IMR-90 (cell line): ENCODE measurements around the gene GREB1L. TPM values are rescaled to one million over a fixed set of nuclear protein-coding genes. Genes with fewer than 3 reads are reported as not detected.

Experiments used
- ATAC-seq: fragments of 200-7000 bp; cut with Tn5 transposase; 2 replicates; pipeline ENCODE4 v1.9.1; 2020; ENCODE audit warnings: low read depth, mild to moderate bottlenecking, moderate library complexity
- BruUV-seq: library from RNA; stranded (reverse); fragments of 400-500 nt; replicated peaks from 2 replicates; lab custom pipeline; 2021; lab: Mats Ljungman, UMichigan
- CTCF ChIA-PET: fragments of 300-600 bp; formaldehyde crosslinking; extraction: SDS; loops from one replicate; lab custom pipeline; 2021; ENCODE audit warnings: antibody characterized with exemption; lab: Yijun Ruan, JAX
- POLR2A ChIA-PET: fragments of 300-600 bp; sonication (Branson Sonifier 250); formaldehyde crosslinking; loops from one replicate; lab custom pipeline; 2022; ENCODE audit warnings: antibody characterized with exemption; ENCODE audit not compliant: unreplicated experiment; lab: Charles Lee
- DNase-seq: peaks from one replicate; pipeline ENCODE4 v3.0.0; 2013
- H2AFZ ChIP-seq: replicated peaks from 2 replicates; pipeline ENCODE3; 2013; ENCODE audit warnings: low read length, mild to moderate bottlenecking; ENCODE audit not compliant: poor library complexity
- H2AK5ac ChIP-seq: 2 replicates; pipeline ENCODE4 v1.6.1; 2013; ENCODE audit warnings: low read depth, low read length, inconsistent platforms
- H2AK9ac ChIP-seq: replicated peaks from 2 replicates; pipeline ENCODE3; 2013; ENCODE audit warnings: mild to moderate bottlenecking, low read depth, low read length, moderate library complexity; ENCODE audit not compliant: poor library complexity
- H2BK120ac ChIP-seq: 2 replicates; pipeline ENCODE4 v1.6.1; 2013; ENCODE audit warnings: low read depth, low read length, inconsistent platforms
- H2BK15ac ChIP-seq: 3 replicates; pipeline ENCODE4 v1.6.1; 2013; ENCODE audit warnings: low read depth, low read length, inconsistent platforms
- H2BK20ac ChIP-seq: 2 replicates; pipeline ENCODE4 v1.6.1; 2013; ENCODE audit warnings: low read depth, mild to moderate bottlenecking, inconsistent platforms, low read length, moderate library complexity
- H2BK5ac ChIP-seq: 2 replicates; pipeline ENCODE4 v1.6.1; 2013; ENCODE audit warnings: mild to moderate bottlenecking, low read depth, low read length, inconsistent platforms; ENCODE audit not compliant: poor library complexity, severe bottlenecking
- H3K14ac ChIP-seq: replicated peaks from 2 replicates; pipeline ENCODE4 v1.6.1; 2013; ENCODE audit warnings: low read depth, low read length, inconsistent platforms
- H3K18ac ChIP-seq: 2 replicates; pipeline ENCODE4 v1.6.1; 2013; ENCODE audit warnings: low read depth, low read length, control low read depth
- H3K23ac ChIP-seq: 2 replicates; pipeline ENCODE4 v1.6.1; 2013; ENCODE audit warnings: low read depth, low read length, inconsistent platforms
- H3K27ac ChIP-seq: 2 replicates; pipeline ENCODE4 v1.5.1; 2013; ENCODE audit warnings: mild to moderate bottlenecking, control low read depth, low read length; ENCODE audit not compliant: insufficient read depth
- H3K27me3 ChIP-seq: 2 replicates; pipeline ENCODE4 v1.6.1; 2013; ENCODE audit warnings: low read length; ENCODE audit not compliant: control insufficient read depth, insufficient read depth
- H3K36me3 ChIP-seq: 2 replicates; pipeline ENCODE4 v1.6.1; 2013; ENCODE audit warnings: low read length, mixed read lengths; ENCODE audit not compliant: control insufficient read depth, insufficient read depth
- H3K4ac ChIP-seq: 2 replicates; pipeline ENCODE4 v1.6.1; 2013; ENCODE audit warnings: low read depth, low read length, inconsistent platforms
- H3K4me1 ChIP-seq: 2 replicates; pipeline ENCODE4 v1.6.1; 2013; ENCODE audit warnings: low read length, mixed read lengths; ENCODE audit not compliant: control insufficient read depth, insufficient read depth
- H3K4me2 ChIP-seq: 2 replicates; pipeline ENCODE4 v1.6.1; 2013; ENCODE audit warnings: low read depth, mild to moderate bottlenecking, control low read depth, low read length, moderate library complexity
- H3K4me3 ChIP-seq: 2 replicates; pipeline ENCODE4 v1.5.1; 2013; ENCODE audit warnings: low read depth, mild to moderate bottlenecking, control low read depth, low read length, moderate library complexity; ENCODE audit not compliant: insufficient read depth
- H3K56ac ChIP-seq: 2 replicates; pipeline ENCODE4 v1.6.1; 2013; ENCODE audit warnings: low read length, inconsistent platforms; ENCODE audit not compliant: insufficient read depth; ENCODE audit errors: extremely low read depth
- H3K79me1 ChIP-seq, 2 experiments: 2 replicates each; pipeline ENCODE4 v1.6.1; 2013; ENCODE audit warnings: low read length in 2 of 2, inconsistent platforms in 1 of 2, low read depth in 1 of 2
- H3K9ac ChIP-seq: 2 replicates; pipeline ENCODE4 v1.6.1; 2013; ENCODE audit warnings: low read depth, low read length, control low read depth
- H3K9me1 ChIP-seq: 2 replicates; pipeline ENCODE4 v1.6.1; 2013; ENCODE audit warnings: low read length, inconsistent platforms; ENCODE audit not compliant: insufficient read depth
- H3K9me3 ChIP-seq: 2 replicates; pipeline ENCODE4 v1.6.1; 2013; ENCODE audit warnings: low read length; ENCODE audit not compliant: control insufficient read depth, insufficient read depth
- H4K20me1 ChIP-seq: 2 replicates; pipeline ENCODE4 v1.6.1; 2013; ENCODE audit warnings: low read length, inconsistent platforms; ENCODE audit not compliant: insufficient read depth
- H4K5ac ChIP-seq: 2 replicates; pipeline ENCODE4 v1.6.1; 2013; ENCODE audit warnings: mild to moderate bottlenecking, low read depth, low read length, control low read depth
- H4K8ac ChIP-seq, 2 experiments: 2 replicates each; pipeline ENCODE4 v1.6.1; 2013; ENCODE audit warnings: low read depth in 2 of 2, low read length in 2 of 2, control low read depth in 1 of 2, inconsistent platforms in 1 of 2
- H4K91ac ChIP-seq: 2 replicates; pipeline ENCODE4 v1.6.1; 2013; ENCODE audit warnings: low read depth, low read length, inconsistent platforms; ENCODE audit not compliant: insufficient read depth
- CHD1 ChIP-seq: IDR thresholded peaks from 2 replicates; pipeline ENCODE4 v1.6.1; 2012; ENCODE audit warnings: low read depth, low read length, improper control_type of control experiment
- MAZ ChIP-seq: IDR thresholded peaks from 2 replicates; pipeline ENCODE4 v1.6.1; 2012; ENCODE audit warnings: low read depth, mild to moderate bottlenecking, low read length, improper control_type of control experiment, moderate library complexity, borderline replicate concordance
- NFE2L2 ChIP-seq: fragments of 150-350 bp; IDR thresholded peaks from 2 replicates; pipeline ENCODE4 v1.6.1; 2016; ENCODE audit warnings: low read depth, mild to moderate bottlenecking, low read length
- dilution Hi-C: fragments of 300-500 bp; cut with HindIII; formaldehyde crosslinking; loops from one replicate; pipeline ENCODE4 v1.14.3; 2018; ENCODE audit warnings: low sequenced_read_pairs; ENCODE audit not compliant: unreplicated experiment
- in situ Hi-C: fragments of 300-500 bp; cut with MboI; formaldehyde crosslinking; loops from 3 replicates; pipeline ENCODE4 v1.14.3; 2019; ENCODE audit warnings: low sequenced_read_pairs, inconsistent platforms, mixed read lengths
- intact Hi-C: fragments of 100-400 bp; cut with micrococcal nuclease; formaldehyde crosslinking; loops from 2 replicates; pipeline ENCODE4 v1.10.0; 2022
- microRNA-seq, 2 experiments: library from miRNA; stranded (forward) in 1 of 2; unstranded in 1 of 2; fragments of 10-50 nt in 1 of 2; fragments of <30 nt in 1 of 2; gene quantifications in 1 of 2; microRNA quantifications in 1 of 2; one replicate each; pipeline versions ENCODE3 to v1.1.0; 2013 to 2020; ENCODE audit not compliant: insufficient read depth in 1 of 2, insufficient read length in 1 of 2, unreplicated experiment in 1 of 2
- polyA plus RNA-seq, 3 experiments: library from polyadenylated mRNA; depleted of rRNA; stranded (reverse); fragments of >200 nt; gene quantifications; 2 replicates each; pipeline ENCODE4 v1.2.3, GENCODE V29; 2012; ENCODE audit warnings: low replicate concordance in 1 of 3
- small RNA-seq, 5 experiments: library from RNA; depleted of rRNA; stranded (forward); fragments of <200 nt; gene quantifications; one replicate each; pipeline ENCODE3, GENCODE V24; 2012
- total RNA-seq: library from RNA; depleted of rRNA; stranded (reverse); fragments of >200 nt; gene quantifications from 2 replicates; pipeline ENCODE4 v1.2.3, GENCODE V29; 2012; rRNA removed

The GREB1L gene
- total and polyA plus RNA-seq, 2 of the 4 experiments (the other 2 are of a cell fraction): under 0.01 to 0.02 TPM

GRCh38 chr18:21571772-21572171 lies 329.7 kb downstream of the GREB1L start:
- POLR2A ChIA-PET: interaction anchor here (0.6 kb wide), 1 partner anchor 9 kb away, joined by 3 read pairs; no protein-coding TSS in a partner anchor
- in situ Hi-C loops: no loop called here
- Histone ChIP-seq H3K36me3 (peaks cover 11% of the 10 kb centered on the region), H3K4me3 (no peak overlapping the region), H3K9me3 (no peaks in the 10 kb centered on the region), H4K91ac (no peak overlapping the region), H3K9me1 (no peaks in the 10 kb centered on the region), H3K4me1 (0 out of 2 replicates have a peak, but pooled peaks cover 2% of the 10 kb centered on the region), H2BK15ac (no peak overlapping the region), H3K4me2 (no peak overlapping the region), H2AK5ac (no peak overlapping the region), H4K8ac (no peak overlapping the region), H4K20me1 (no peaks in the 10 kb centered on the region), H3K14ac (no peak overlapping the region), H3K4ac (no peak overlapping the region), H3K79me1 (peaks cover 0 to 6% of the 10 kb centered on the region in 2 experiments; a peak in 1 of 4 replicates), H2AFZ (no peak overlapping the region), H2BK5ac (no peak overlapping the region), H3K56ac (no peak overlapping the region), H3K27ac (no peak overlapping the region), H3K18ac (no peak overlapping the region), H3K9ac (no peak overlapping the region), H4K5ac (no peak overlapping the region), H2BK20ac (no peak overlapping the region), H2AK9ac (no peak overlapping the region), H2BK120ac (no peak overlapping the region), H3K23ac (no peak overlapping the region), H3K27me3 (no peaks in the 10 kb centered on the region)
- CTCF ChIA-PET: no interaction called here
- DNase-seq: no peak
- no TSS peak for BruUV-seq
- no peak for ATAC-seq
- intact Hi-C loops: no loop called here
- TF ChIP-seq CHD1: no peak
- TF ChIP-seq MAZ: no peak
- TF ChIP-seq NFE2L2: no peak
- dilution Hi-C loops: no loop called here

Small RNAs within 50 kb of the gene (microRNA-seq; reads per million reads assigned to microRNA genes)
- gene RF00603 (ENCODE audit: insufficient read depth, insufficient read length): not detected

Small RNAs within 50 kb of the gene (small RNA-seq; reads per million reads assigned to genes)
- gene RF00603: 0 reads per million in 5 experiments

Other genes starting within 250 kb of the GREB1L start
- gene ROCK1, start 130.4 kb upstream of the GREB1L start, total RNA-seq: 17.0 and 33.6 TPM in 2 replicates
- 8.6 and 9.9 TPM in 2 replicates for gene ROCK1, start 130.4 kb upstream of the GREB1L start, polyA plus RNA-seq (2012; rRNA removed)